GM19372 (cell line): ENCODE measurements around the gene NISCH.

Experiments
- ATAC-seq: cut with Tn5 transposase; IDR thresholded peaks from one replicate; pipeline ENCODE4 v1.9.1; 2021; ENCODE audit warnings: mild to moderate bottlenecking, low read depth, moderate library complexity; ENCODE audit not compliant: unreplicated experiment

NISCH gene

GRCh38 chr3:52506266-52506966 is 51.0 kb downstream of the NISCH start:
- no peak for ATAC-seq

GRCh38 chr3:52507359-52507758 is 52.0 kb downstream of the NISCH start:
- ATAC-seq = no peak

GRCh38 chr3:52509753-52510328 is 54.4 kb downstream of the NISCH start:
- no peak for ATAC-seq

- no peak for ATAC-seq
Measured at GRCh38 chr3:52511509-52511908, 56.1 kb downstream of the NISCH start.

- ATAC-seq = no peak
Measured at GRCh38 chr3:52512105-52512504, 56.7 kb downstream of the NISCH start.

- ATAC-seq = no peak
Measured at GRCh38 chr3:52512727-52513126, 57.3 kb downstream of the NISCH start.

- no peak for ATAC-seq
Measured at GRCh38 chr3:52513281-52513680, 57.9 kb downstream of the NISCH start.

- no peak for ATAC-seq
Measured at GRCh38 chr3:52514576-52514975, 59.2 kb downstream of the NISCH start.

- ATAC-seq = no peak
Measured at GRCh38 chr3:52515192-52515591, 59.8 kb downstream of the NISCH start.

- no peak for ATAC-seq
Measured at GRCh38 chr3:52516509-52517195, 61.2 kb downstream of the NISCH start.

- no peak for ATAC-seq
Measured at GRCh38 chr3:52517796-52518722, 62.7 kb downstream of the NISCH start.

GRCh38 chr3:52518723-52519444 is 63.5 kb downstream of the NISCH start:
- ATAC-seq = no peak

- no peak for ATAC-seq
Measured at GRCh38 chr3:52519445-52520140, 64.2 kb downstream of the NISCH start.

- ATAC-seq = no peak
Measured at GRCh38 chr3:52520141-52520667, 64.8 kb downstream of the NISCH start.

- no peak for ATAC-seq
Measured at GRCh38 chr3:52520716-52521487, 65.5 kb downstream of the NISCH start.

- ATAC-seq = no peak
Measured at GRCh38 chr3:52521488-52521824, 66.1 kb downstream of the NISCH start.

GRCh38 chr3:52521881-52522650 is 66.7 kb downstream of the NISCH start:
- ATAC-seq = no peak

GRCh38 chr3:52522651-52523251 is 67.3 kb downstream of the NISCH start:
- no peak for ATAC-seq
